ENCODE measurements around the gene SF3B6. TPM values are rescaled to one million over a fixed set of nuclear protein-coding genes. Genes with fewer than 3 reads are reported as not detected.

The SF3B6 gene
- total RNA-seq, 1 donor: 162 TPM

DNA sequence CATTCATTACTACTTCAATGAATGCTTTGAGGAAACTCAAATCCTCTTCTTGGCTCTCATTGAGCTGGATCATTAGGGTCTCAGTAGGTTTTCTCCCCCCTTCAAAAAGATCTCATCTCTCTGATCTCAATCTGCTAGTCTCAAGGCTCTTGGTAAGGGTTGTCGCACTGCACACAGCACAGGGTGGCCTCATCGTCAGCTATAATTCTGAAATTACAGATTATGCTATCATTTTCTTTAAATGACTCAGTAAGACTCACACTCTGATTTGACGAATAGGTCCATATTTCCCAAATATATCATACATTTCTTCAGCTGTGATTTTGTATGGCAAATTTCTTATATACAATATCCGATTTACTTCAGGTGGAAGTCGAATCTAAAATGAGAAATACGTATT is 2.3 kb downstream of the SF3B6 start:
- no peak overlapping the region for H3K4me3 ChIP-seq (ENCODE audit: low read depth, low read length)
- TF ChIP-seq, protein P1, sequence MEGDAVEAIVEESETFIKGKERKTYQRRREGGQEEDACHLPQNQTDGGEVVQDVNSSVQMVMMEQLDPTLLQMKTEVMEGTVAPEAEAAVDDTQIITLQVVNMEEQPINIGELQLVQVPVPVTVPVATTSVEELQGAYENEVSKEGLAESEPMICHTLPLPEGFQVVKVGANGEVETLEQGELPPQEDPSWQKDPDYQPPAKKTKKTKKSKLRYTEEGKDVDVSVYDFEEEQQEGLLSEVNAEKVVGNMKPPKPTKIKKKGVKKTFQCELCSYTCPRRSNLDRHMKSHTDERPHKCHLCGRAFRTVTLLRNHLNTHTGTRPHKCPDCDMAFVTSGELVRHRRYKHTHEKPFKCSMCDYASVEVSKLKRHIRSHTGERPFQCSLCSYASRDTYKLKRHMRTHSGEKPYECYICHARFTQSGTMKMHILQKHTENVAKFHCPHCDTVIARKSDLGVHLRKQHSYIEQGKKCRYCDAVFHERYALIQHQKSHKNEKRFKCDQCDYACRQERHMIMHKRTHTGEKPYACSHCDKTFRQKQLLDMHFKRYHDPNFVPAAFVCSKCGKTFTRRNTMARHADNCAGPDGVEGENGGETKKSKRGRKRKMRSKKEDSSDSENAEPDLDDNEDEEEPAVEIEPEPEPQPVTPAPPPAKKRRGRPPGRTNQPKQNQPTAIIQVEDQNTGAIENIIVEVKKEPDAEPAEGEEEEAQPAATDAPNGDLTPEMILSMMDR (IDR thresholded peaks at IDR 0.05; ENCODE audit: insufficient read depth, low read length): no peak
- no peak for DNase-seq (ENCODE audit: low read depth)

DNA sequence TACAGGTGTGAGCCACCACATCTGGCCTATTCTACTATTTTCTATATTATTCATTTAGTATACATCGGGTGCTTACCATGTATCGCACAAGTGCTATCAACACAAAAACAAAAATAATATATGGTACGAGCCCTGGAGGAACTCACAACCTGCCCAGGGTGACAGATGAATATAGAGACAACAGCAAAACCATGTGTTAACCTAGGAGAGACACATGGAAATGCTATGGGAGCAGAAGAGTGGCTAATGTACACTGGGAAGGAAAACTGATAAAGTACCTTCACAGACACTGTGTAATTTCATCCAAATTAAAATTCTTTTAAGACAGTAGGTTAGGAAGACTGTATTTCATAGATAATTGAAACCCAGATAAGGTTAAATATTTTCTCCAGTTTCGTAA is 3.9 kb downstream of the SF3B6 start:
- H3K4me3 ChIP-seq (ENCODE audit: low read depth, low read length): no peak overlapping the region
- DNase-seq (ENCODE audit: low read depth): no peak
- TF ChIP-seq, protein P1 (IDR thresholded peaks at IDR 0.05; ENCODE audit: insufficient read depth, low read length): no peak

DNA sequence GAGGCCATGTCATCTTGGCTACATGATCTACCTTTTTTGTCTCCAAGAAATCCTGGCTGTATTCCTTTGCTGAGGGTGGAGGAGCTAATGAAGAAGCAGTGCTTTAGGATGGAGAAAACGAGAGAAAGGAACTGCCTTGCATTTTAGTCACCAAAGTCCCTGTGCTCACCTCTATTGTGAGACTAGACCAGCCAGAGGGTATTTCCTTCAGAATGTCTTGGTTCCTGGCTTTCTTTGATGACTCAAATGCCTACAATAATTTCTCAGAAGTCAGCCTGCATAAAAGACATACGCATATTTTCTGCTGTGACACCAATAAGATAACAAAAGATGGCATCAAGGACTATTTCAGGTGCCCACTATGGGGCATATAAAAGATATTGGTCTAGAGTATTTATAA is 10.8 kb downstream of the SF3B6 start:
- no peak for DNase-seq (ENCODE audit: low read depth)
- H3K4me3 ChIP-seq (ENCODE audit: low read depth, low read length): no peak overlapping the region
- TF ChIP-seq, protein P1 (IDR thresholded peaks at IDR 0.05; ENCODE audit: insufficient read depth, low read length): no peak

DNA sequence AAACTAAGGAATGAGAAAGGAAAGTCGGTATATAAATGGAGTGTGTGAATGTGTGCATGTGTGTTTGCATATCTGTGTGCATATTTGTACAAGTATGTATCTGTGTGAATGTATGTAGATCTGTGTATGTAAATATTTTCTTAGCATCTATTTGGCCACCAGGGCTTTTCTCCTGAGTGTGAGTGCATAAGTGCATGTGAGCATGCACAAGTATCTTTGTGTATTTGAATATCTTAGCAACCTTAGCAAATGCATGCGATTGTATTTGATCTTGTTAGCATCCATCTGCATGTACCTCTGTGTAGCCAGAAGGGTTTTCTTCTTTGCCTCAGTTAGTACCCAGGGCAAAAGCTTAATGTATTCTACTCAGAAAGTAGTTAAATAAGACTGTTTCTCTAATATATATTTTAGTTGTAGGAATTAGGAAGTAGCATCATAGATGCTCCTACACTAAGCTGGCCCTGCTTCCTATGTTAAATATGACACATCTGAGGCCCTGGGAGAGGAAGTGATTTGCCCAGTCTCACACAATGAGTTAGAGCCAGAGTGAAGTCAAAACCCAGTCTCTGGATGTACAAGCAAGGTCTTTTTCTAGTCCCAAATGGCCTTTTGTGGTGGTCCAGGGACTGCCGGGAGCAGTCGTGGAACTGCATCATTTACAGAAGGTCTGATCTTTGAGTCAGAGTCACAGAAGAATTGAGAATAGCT is 17.4 kb downstream of the SF3B6 start:
- TF ChIP-seq, protein P1 (IDR thresholded peaks at IDR 0.05; ENCODE audit: insufficient read depth, low read length): no peak
- DNase-seq (ENCODE audit: low read depth): no peak
- H3K4me3 ChIP-seq (ENCODE audit: low read depth, low read length): no peak overlapping the region

DNA sequence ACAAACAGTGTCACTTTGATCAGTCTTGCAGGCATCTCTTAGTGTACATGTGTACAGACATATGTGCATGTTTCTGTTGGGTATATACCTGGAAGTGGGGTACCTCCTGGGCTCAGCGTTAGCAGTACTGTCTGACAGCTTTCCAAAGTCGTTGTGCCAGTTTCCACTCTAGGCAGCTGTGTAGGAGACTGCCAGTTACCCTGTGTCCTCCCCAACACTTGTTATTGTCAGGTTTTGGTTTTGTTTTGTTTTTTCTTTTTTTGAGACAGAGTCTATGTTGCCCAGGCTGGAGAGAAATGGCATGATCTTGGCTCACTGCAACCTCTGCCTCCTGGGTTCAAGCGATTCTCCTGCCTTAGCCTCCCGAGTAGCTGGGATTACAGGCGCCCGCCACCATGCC is 20.4 kb downstream of the SF3B6 start:
- DNase-seq (ENCODE audit: low read depth): no peak
- TF ChIP-seq, protein P1 (IDR thresholded peaks at IDR 0.05; ENCODE audit: insufficient read depth, low read length): no peak
- no peak overlapping the region for H3K4me3 ChIP-seq (ENCODE audit: low read depth, low read length)

DNA sequence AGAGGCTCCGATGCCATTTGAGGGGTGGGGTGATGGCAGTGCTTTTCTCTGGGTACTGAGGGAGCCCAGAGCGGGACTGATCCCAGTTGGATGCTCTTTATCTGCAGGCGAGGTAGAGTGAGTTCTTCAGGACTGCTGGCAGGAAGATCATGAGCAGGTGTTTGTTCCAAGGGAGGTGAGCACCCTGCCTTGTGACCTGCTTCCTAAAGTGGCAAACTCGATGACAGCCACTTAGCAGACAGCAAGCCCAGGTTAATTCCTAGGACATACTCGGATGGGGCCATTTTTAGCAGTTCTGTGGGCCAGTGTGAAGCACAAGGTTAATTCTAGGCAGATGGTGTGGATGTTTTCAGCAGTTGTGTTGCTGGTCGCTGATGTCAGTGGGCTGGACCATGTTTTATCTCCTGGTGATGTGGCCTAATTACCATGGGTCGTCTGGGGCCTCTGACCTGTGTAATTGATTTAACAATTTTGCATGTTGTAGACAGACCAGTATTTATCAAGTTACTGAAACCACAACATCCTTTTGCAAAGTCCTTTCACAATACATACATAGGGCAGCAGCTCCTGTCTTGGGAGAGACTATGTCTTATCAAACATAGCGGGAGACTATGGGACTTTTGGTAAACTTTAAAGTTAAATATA is 21.6 kb downstream of the SF3B6 start:
- no peak overlapping the region for H3K4me3 ChIP-seq (ENCODE audit: low read depth, low read length)
- DNase-seq (ENCODE audit: low read depth): no peak
- TF ChIP-seq, protein P1 (IDR thresholded peaks at IDR 0.05; ENCODE audit: insufficient read depth, low read length): no peak
